Glomerular visceral epithelial cell (primary cell): ENCODE measurements around the gene STH.

Experiments
- DNase-seq: peaks from one replicate; pipeline ENCODE4 v3.0.0-alpha.2; 2016; ENCODE audit errors: extremely low spot score

Gene STH

DNA sequence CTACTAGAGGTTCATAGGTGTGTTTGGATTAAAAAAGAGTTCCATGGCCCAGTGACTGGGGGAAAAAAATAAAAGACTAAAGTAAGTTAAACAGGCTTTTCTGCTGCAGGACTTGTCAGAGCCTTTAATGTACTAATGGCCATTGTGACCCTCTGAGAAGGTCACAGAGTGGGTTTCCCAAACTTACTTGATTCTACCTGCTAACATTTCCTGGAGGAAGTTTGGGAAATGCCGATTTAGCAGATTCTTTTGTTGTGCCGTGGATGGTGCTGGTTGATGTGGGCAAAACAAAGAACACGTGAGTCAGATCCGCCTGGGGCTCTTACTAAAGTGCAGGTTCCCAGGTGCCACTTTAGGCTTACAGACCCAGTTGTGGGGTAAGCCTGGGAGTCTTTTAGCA lies 13.6 kb upstream of the STH start:
- DNase-seq = no peak

DNA sequence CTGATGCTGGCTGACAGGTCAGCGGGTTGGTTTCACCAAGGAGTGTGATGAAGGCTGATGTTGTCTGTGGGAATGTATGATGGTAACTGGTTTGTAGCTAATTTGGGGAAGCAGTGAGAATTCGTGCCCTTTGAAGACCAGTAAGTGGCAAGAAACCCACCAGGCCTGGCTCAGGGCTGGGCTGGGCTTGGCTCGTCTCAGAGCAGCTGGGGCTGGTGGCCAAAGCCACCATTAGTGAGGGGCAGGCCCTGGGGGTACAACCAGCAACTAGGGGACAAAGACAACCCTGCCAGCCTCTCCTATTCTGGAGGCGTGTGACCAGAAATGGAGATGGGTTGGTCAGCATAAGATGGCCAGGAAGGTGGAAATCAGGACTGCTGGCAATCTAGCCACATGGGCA lies 13.0 kb upstream of the STH start:
- no peak for DNase-seq

DNA sequence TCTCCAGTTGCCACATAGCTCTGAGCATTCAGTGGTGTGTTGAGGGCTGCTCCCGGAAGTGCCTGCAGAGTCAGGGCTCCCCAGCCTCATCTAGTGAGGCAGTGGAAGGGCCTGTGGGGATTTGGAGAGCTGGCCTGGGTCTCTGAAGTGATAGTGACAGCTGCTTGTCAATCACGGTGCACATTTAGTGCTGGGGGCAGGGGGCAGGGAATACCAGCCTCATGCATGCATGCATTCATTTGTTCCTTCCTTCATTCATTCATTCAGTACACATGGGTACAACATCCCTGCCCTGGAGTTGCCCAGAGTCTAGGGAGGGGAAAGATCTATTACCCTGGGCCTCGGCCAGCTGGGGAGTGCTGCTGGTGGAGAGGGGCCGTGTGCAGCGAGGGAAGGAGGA lies 11.3 kb upstream of the STH start:
- no peak for DNase-seq

DNA sequence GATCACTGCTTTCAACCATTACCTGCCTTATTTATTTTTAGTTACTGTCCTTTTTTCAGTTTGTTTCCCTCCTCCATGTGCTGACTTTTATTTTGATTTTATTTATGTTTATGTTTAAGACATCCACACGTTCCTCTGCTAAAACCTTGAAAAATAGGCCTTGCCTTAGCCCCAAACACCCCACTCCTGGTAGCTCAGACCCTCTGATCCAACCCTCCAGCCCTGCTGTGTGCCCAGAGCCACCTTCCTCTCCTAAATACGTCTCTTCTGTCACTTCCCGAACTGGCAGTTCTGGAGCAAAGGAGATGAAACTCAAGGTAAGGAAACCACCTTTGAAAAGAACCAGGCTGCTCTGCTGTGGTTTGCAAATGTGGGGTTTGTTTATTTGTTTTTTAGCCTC lies 9.3 kb upstream of the STH start:
- no peak for DNase-seq

DNA sequence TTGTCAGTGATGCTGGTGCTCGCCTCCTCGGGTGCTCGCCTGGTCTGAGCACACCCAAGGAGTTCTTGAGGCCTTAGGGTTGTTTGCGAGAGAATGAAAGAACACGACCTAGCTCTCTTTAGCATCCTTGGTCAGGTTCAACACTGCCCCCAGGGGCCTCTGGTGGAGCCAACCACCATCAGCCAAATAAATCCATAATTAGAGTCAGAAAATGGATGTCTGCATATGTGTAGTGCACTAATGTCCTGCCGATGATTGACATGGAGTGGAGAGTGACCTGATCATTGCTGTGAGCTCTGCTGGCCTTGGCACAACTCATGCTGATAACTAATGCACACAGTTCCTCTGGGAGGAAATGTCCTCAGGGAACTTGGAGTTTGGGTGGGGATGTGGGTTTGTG lies 8.2 kb upstream of the STH start:
- DNase-seq = no peak

DNA sequence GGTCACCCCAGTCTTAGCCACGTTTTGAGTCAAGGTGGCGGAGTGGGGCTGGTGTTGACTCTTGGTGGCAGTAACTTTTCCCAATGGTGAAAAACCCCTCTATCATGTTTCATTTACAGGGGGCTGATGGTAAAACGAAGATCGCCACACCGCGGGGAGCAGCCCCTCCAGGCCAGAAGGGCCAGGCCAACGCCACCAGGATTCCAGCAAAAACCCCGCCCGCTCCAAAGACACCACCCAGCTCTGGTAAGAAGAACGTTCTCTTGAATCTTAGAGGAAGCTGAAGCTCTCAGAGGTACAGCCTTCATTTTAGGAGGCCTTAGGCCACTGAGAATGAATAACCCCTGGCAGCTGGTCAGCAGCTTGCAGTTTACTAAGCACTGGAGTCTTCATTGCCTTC lies 7.7 kb upstream of the STH start:
- DNase-seq = no peak

DNA sequence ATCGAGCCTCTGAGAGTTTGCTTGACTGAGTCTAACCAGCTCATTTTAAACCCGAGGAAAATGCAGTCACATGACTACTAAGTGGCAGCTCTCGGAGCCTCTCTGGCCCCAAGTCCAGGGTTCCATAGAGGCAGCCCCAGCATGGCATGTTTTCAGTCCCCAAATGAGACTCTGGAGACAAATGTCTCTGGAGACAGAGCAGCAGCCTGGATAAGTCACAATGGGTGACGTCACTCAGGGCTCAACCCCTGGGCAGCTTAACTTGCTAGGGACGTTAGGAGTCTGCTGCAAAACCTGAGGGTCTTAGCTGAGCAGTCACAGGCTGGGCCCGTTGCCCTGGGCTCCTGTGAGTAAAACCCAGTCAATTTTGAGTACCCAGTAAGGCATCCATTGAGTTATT lies 6.9 kb upstream of the STH start:
- no peak for DNase-seq

DNA sequence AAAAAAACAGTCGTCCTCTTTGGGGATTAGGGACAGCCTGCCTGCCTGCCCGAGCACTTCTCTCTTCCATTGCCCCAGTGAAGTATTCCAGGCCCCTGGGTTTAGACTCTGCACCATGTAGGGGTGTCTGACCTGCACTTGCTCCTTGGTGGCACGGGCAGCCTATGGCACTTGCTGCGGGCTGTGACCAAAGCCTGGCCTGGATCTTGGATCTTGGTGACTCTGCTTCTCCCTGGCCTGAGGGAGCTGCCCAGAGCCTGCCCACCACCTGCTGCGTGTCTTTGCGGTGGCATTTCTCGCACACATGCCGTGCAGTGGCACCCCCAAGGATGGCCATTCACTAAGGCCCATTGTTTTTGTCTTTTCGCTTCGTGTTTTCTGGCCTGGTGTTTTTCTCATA lies 6.1 kb upstream of the STH start:
- no peak for DNase-seq

DNA sequence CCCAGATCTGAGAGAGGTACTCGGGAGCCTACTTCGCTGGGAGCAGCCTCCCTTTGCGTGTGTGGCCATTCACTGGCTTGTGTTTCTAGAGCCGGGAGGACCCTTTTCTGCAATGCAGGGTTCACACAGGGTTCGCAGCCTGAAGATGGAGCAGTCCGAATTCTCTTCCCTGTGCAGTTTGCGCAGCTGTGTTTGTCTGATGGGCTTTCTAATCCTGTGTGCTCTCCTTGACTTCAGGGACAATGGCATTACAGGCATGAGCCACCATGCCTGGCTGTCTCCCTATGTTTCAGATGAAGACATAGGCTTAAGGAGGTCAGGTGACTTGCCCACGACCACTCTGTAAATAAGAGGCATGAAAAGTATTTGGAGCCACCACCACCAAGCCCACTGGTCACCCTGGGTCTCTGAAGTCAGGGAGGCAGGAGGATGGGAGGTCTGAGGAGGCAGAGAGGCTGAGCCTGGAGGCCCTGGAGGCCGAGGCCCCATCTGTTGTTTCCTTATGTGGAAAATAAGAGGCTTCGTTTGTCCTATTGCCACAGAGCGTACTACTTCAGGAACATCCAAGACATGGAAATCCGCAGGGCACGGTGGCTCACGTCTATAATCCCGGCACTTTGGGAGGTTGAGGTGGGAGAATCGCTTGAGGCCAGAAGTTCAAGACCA lies 5.0 kb upstream of the STH start:
- DNase-seq = no peak

DNA sequence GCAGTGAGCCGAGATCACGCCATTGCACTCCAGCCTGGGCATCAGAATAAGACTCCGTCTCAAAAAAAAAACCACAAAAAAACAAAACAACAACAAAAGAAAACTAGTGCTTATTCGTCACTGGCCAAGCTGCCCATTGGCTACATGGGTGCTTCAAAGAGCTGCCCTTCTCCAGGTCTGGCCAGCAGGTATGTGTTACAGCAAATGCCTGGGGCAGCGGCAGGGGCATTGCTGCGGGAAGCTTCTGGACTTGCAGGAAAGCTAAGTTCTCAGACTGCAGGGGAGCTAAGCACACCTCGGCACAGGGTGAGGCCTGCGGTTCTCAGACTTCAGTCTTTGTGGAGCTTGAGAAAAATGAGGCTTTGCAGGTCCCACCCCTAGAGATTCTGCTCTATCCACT lies 4.1 kb upstream of the STH start:
- DNase-seq = no peak

DNA sequence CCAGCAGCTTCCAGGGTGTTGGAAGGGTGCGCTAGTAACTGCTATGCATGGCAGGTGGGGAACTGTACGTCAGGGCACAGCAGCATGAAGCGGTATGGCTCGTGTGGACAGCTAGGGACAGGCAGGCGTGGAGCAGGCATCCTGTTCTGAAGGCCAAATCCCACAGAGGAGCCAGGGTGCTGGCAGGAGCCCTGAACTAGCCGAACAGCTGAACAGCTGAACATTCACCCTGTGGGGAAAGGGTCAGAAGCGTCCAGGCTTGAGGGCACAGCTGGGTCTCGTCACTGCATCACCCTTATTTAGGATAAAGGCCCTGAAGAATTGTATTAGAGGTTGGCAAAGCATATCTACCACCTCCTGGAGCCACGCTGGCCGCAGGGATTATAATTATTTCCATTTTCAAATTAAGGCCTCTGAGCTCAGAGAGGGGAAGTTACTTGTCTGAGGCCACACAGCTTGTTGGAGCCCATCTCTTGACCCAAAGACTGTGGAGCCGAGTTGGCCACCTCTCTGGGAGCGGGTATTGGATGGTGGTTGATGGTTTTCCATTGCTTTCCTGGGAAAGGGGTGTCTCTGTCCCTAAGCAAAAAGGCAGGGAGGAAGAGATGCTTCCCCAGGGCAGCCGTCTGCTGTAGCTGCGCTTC lies 3.3 kb upstream of the STH start:
- no peak for DNase-seq

DNA sequence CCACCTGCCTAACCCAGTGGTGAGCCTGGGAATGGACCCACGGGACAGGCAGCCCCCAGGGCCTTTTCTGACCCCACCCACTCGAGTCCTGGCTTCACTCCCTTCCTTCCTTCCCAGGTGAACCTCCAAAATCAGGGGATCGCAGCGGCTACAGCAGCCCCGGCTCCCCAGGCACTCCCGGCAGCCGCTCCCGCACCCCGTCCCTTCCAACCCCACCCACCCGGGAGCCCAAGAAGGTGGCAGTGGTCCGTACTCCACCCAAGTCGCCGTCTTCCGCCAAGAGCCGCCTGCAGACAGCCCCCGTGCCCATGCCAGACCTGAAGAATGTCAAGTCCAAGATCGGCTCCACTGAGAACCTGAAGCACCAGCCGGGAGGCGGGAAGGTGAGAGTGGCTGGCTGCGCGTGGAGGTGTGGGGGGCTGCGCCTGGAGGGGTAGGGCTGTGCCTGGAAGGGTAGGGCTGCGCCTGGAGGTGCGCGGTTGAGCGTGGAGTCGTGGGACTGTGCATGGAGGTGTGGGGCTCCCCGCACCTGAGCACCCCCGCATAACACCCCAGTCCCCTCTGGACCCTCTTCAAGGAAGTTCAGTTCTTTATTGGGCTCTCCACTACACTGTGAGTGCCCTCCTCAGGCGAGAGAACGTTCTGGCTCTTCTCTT lies 2.6 kb upstream of the STH start:
- no peak for DNase-seq

DNA sequence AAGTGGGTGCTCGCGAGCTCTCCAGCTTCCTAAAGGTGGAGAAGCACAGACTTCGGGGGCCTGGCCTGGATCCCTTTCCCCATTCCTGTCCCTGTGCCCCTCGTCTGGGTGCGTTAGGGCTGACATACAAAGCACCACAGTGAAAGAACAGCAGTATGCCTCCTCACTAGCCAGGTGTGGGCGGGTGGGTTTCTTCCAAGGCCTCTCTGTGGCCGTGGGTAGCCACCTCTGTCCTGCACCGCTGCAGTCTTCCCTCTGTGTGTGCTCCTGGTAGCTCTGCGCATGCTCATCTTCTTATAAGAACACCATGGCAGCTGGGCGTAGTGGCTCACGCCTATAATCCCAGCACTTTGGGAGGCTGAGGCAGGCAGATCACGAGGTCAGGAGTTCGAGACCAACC lies 1.9 kb upstream of the STH start:
- no peak for DNase-seq

DNA sequence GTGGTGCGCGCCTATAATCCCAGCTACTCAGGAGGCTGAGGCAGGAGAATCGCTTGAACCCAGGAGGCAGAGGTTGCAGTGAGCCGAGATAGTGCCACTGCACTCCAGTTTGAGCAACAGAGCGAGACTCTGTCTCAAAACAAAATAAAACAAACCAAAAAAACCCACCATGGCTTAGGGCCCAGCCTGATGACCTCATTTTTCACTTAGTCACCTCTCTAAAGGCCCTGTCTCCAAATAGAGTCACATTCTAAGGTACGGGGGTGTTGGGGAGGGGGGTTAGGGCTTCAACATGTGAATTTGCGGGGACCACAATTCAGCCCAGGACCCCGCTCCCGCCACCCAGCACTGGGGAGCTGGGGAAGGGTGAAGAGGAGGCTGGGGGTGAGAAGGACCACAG lies 1.4 kb upstream of the STH start:
- DNase-seq = peak; percentile 17

DNA sequence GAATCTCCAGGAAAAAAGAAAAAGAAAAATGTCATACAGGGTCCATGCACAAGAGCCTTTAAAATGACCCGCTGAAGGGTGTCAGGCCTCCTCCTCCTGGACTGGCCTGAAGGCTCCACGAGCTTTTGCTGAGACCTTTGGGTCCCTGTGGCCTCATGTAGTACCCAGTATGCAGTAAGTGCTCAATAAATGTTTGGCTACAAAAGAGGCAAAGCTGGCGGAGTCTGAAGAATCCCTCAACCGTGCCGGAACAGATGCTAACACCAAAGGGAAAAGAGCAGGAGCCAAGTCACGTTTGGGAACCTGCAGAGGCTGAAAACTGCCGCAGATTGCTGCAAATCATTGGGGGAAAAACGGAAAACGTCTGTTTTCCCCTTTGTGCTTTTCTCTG lies 845 bp downstream of the STH start:
- DNase-seq = no peak

DNA sequence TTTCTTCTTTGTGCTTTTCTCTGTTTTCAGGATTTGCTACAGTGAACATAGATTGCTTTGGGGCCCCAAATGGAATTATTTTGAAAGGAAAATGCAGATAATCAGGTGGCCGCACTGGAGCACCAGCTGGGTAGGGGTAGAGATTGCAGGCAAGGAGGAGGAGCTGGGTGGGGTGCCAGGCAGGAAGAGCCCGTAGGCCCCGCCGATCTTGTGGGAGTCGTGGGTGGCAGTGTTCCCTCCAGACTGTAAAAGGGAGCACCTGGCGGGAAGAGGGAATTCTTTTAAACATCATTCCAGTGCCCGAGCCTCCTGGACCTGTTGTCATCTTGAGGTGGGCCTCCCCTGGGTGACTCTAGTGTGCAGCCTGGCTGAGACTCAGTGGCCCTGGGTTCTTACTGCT lies 1.2 kb downstream of the STH start:
- DNase-seq = no peak

DNA sequence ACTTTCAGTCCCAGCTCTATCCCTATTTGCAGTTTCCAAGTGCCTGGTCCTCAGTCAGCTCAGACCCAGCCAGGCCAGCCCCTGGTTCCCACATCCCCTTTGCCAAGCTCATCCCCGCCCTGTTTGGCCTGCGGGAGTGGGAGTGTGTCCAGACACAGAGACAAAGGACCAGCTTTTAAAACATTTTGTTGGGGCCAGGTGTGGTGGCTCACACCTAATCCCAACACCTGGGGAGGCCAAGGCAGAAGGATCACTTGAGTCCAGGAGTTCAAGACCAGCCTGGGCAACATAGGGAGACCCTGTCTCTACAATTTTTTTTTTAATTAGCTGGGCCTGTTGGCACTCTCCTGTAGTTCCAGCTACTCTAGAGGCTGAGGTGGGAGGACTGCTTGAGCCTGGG lies 1.7 kb downstream of the STH start:
- no peak for DNase-seq

DNA sequence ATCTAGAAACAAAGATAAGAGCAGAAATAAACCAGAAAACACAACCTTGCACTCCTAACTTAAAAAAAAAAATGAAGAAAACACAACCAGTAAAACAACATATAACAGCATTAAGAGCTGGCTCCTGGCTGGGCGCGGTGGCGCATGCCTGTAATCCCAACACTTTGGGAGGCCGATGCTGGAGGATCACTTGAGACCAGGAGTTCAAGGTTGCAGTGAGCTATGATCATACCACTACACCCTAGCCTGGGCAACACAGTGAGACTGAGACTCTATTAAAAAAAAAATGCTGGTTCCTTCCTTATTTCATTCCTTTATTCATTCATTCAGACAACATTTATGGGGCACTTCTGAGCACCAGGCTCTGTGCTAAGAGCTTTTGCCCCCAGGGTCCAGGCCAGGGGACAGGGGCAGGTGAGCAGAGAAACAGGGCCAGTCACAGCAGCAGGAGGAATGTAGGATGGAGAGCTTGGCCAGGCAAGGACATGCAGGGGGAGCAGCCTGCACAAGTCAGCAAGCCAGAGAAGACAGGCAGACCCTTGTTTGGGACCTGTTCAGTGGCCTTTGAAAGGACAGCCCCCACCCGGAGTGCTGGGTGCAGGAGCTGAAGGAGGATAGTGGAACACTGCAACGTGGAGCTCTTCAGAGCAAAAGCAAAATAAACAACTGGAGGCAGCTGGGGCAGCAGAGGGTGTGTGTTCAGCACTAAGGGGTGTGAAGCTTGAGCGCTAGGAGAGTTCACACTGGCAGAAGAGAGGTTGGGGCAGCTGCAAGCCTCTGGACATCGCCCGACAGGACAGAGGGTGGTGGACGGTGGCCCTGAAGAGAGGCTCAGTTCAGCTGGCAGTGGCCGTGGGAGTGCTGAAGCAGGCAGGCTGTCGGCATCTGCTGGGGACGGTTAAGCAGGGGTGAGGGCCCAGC lies 2.6 kb downstream of the STH start:
- no peak for DNase-seq

DNA sequence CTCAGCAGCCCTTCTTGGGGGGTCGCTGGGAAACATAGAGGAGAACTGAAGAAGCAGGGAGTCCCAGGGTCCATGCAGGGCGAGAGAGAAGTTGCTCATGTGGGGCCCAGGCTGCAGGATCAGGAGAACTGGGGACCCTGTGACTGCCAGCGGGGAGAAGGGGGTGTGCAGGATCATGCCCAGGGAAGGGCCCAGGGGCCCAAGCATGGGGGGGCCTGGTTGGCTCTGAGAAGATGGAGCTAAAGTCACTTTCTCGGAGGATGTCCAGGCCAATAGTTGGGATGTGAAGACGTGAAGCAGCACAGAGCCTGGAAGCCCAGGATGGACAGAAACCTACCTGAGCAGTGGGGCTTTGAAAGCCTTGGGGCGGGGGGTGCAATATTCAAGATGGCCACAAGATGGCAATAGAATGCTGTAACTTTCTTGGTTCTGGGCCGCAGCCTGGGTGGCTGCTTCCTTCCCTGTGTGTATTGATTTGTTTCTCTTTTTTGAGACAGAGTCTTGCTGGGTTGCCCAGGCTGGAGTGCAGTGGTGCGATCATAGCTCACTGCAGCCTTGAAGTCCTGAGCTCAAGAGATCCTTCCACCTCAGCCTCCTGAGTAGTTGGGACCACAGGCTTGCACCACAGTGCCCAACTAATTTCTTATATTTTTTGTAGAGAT lies 3.4 kb downstream of the STH start:
- peak; percentile 71 for DNase-seq

DNA sequence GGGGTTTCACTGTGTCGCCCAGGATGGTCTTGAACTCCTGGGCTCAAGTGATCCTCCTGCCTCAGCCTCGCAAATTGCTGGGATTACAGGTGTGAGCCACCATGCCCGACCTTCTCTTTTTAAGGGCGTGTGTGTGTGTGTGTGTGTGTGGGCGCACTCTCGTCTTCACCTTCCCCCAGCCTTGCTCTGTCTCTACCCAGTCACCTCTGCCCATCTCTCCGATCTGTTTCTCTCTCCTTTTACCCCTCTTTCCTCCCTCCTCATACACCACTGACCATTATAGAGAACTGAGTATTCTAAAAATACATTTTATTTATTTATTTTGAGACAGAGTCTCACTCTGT lies 3.9 kb downstream of the STH start:
- no peak for DNase-seq

DNA sequence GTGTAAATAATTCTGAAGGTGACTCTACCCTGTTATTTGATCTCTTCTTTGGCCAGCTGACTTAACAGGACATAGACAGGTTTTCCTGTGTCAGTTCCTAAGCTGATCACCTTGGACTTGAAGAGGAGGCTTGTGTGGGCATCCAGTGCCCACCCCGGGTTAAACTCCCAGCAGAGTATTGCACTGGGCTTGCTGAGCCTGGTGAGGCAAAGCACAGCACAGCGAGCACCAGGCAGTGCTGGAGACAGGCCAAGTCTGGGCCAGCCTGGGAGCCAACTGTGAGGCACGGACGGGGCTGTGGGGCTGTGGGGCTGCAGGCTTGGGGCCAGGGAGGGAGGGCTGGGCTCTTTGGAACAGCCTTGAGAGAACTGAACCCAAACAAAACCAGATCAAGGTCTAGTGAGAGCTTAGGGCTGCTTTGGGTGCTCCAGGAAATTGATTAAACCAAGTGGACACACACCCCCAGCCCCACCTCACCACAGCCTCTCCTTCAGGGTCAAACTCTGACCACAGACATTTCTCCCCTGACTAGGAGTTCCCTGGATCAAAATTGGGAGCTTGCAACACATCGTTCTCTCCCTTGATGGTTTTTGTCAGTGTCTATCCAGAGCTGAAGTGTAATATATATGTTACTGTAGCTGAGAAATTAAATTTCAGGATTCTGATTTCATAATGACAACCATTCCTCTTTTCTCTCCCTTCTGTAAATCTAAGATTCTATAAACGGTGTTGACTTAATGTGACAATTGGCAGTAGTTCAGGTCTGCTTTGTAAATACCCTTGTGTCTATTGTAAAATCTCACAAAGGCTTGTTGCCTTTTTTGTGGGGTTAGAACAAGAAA lies 5.1 kb downstream of the STH start:
- peak; percentile 31 for DNase-seq
